Measurements from ENCODE around the gene PRKCE.
A peak's percentile ranks its signal among the peaks of the same experiment; 100 is the strongest.

Gene PRKCE

DNA sequence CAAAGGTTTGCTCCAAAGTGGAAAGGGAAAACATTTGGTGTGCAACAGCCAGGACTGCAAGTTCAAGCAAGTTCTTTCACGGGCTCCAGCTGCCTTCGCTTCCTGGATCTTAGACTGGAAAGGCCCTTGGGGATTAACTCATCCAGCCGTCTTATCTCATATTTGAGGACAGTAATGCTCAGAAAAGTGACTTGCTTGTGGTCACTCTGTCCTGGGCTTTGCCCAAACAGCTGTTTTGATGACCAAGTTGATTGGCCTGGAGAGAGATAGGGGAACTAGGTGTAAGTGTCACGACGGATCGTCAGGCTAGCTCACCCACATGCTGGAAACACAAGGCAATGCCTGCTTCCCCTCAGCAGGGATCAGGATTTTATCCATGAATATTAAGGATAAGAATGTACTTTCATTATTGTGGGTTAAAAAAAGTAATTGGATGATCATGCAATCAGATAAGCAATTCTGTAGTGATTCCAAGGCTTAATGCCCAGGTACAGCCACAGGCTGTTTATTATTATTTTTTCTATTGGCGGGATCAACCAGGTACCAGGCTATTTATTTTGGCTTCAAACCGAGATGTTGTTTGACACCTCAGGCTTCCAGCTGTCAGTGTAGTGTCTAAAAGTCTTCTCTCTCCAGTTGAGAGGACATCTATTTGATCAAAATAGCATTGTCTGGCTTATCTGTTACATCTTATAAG, 483.2 kb downstream of the PRKCE start:
- Histone ChIP-seq H3K4me3 (ENCODE audit: low read depth in 1 of 2, low read length in 2 of 2) (no peak overlapping the region), H3K9me3 (ENCODE audit: control insufficient read depth in 1 of 2, low read length in 2 of 2) (no peaks in the 10 kb centered on the region), H3K27me3 (ENCODE audit: low read depth, low read length) (no peaks in the 10 kb centered on the region), H3K27ac (ENCODE audit: low read length) (peak overlapping the region; percentile 25), H3K4me1 (ENCODE audit: control insufficient read depth in 1 of 2, insufficient read depth in 2 of 2, low read length in 2 of 2) (no peaks in the 10 kb centered on the region), H3K36me3 (ENCODE audit: control insufficient read depth in 1 of 2, insufficient read depth in 2 of 2, low read length in 2 of 2) (no peaks in the 10 kb centered on the region)

- H3K9me3 ChIP-seq (ENCODE audit: control insufficient read depth in 1 of 2, low read length in 2 of 2): no peaks in the 10 kb centered on the region
- no peaks in the 10 kb centered on the region for H3K27me3 ChIP-seq (ENCODE audit: low read depth, low read length)
- peak overlapping the region; percentile 25 for H3K27ac ChIP-seq (ENCODE audit: low read length)
- no peaks in the 10 kb centered on the region for H3K4me1 ChIP-seq (ENCODE audit: control insufficient read depth in 1 of 2, insufficient read depth in 2 of 2, low read length in 2 of 2)
- H3K4me3 ChIP-seq (ENCODE audit: low read depth in 1 of 2, low read length in 2 of 2): no peak overlapping the region
- H3K36me3 ChIP-seq (ENCODE audit: control insufficient read depth in 1 of 2, insufficient read depth in 2 of 2, low read length in 2 of 2): no peaks in the 10 kb centered on the region
Observed at GRCh38 chr2:46135228-46135855, 483.9 kb downstream of the PRKCE start.

GRCh38 chr2:46135958-46136357, 484.5 kb downstream of the PRKCE start:
- Histone ChIP-seq H3K4me3 (ENCODE audit: low read depth in 1 of 2, low read length in 2 of 2) (no peak overlapping the region), H3K36me3 (ENCODE audit: control insufficient read depth in 1 of 2, insufficient read depth in 2 of 2, low read length in 2 of 2) (no peaks in the 10 kb centered on the region), H3K4me1 (ENCODE audit: control insufficient read depth in 1 of 2, insufficient read depth in 2 of 2, low read length in 2 of 2) (no peaks in the 10 kb centered on the region), H3K27ac (ENCODE audit: low read length) (no peak overlapping the region), H3K9me3 (ENCODE audit: control insufficient read depth in 1 of 2, low read length in 2 of 2) (no peaks in the 10 kb centered on the region), H3K27me3 (ENCODE audit: low read depth, low read length) (no peaks in the 10 kb centered on the region)

DNA sequence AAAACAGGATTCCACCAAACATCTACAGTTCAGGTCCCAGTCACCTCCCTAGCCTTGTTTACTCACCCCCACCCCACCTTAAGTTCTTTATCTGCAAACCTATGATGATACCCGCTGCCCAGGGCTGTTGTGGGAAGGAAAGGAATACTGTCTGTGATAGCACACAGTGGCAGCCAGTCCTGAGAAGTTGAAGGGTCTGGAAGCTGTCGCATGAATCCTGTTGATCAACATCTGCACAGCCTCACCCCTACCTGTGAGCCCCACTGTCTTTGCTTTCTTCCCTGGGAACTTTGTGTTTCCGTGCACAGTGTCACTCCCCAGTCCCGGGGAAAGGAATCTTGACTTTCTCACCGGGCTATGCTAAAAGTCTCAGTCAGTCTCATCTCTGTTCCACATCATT, 485.0 kb downstream of the PRKCE start:
- no peaks in the 10 kb centered on the region for H3K27me3 ChIP-seq (ENCODE audit: low read depth, low read length)
- H3K4me1 ChIP-seq (ENCODE audit: control insufficient read depth in 1 of 2, insufficient read depth in 2 of 2, low read length in 2 of 2): no peaks in the 10 kb centered on the region
- H3K9me3 ChIP-seq (ENCODE audit: control insufficient read depth in 1 of 2, low read length in 2 of 2): no peaks in the 10 kb centered on the region
- H3K4me3 ChIP-seq (ENCODE audit: low read depth in 1 of 2, low read length in 2 of 2): no peak overlapping the region
- H3K27ac ChIP-seq (ENCODE audit: low read length): no peak overlapping the region
- H3K36me3 ChIP-seq (ENCODE audit: control insufficient read depth in 1 of 2, insufficient read depth in 2 of 2, low read length in 2 of 2): no peaks in the 10 kb centered on the region

DNA sequence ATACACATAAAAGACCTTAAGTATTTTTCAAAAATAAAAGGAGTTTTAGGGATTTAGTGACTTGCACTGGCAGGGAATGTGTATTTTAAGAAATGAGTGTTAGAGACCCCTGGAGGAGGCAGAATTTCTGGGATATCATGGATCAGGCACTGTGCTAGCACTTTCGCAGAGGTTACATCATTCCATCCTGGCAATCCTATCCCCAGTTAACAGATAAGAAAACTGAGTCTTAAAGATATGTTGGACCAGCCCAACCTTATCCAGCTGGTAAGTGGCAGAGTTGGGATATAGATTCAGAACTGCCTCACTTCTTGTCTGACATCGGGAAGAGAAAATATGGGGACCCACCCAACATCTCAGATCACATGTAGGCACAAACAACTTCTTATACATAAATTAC, 485.5 kb downstream of the PRKCE start:
- Histone ChIP-seq H3K27me3 (ENCODE audit: low read depth, low read length) (no peaks in the 10 kb centered on the region), H3K4me1 (ENCODE audit: control insufficient read depth in 1 of 2, insufficient read depth in 2 of 2, low read length in 2 of 2) (no peaks in the 10 kb centered on the region), H3K4me3 (ENCODE audit: low read depth in 1 of 2, low read length in 2 of 2) (no peak overlapping the region), H3K36me3 (ENCODE audit: control insufficient read depth in 1 of 2, insufficient read depth in 2 of 2, low read length in 2 of 2) (no peaks in the 10 kb centered on the region), H3K27ac (ENCODE audit: low read length) (no peak overlapping the region), H3K9me3 (ENCODE audit: control insufficient read depth in 1 of 2, low read length in 2 of 2) (no peaks in the 10 kb centered on the region)

DNA sequence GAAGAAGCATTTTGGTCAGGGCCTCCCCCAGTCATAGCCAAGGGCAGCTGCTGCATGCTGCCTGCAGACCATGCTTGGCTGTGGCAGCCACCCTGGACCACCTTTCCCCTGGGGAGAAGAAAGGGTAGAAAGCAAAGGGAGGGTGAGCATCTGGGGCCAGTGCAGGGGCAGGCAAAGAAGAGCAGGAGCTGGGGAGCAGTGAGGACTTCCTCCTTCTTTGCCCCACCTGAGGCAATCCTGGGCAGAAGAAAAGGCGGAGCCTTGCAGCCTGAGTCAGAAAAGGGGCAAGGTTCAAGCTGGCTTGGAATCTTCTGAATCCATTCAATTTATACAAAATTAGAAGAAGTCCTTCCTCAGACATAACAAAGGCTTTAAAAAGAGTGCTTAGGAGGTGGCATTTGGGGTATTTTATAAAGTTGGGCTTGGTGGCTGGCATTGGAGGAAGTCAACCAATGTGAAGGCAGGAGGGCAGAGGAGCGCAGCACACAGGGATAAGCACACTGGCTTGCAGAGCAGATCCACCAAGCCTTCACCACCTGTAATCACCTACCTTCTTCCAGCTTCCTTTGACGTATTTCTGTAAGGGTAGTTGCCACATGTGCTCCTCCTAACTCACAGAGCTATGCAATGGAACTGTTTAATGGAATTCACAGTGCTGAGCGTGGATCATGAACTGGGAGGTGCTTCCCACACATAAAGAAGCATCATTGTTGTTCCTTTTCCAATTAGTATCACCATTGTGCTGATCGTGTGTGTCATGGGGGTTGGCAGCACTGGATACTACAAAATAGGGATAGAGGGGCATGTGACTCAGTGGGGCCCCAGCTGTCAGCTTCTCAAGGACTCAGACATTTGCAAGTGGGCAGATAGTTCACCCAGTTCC, 491.3 kb downstream of the PRKCE start:
- peaks cover 0 to 9% of the 10 kb centered on the region in 2 donors for H3K36me3 ChIP-seq (ENCODE audit: control insufficient read depth in 1 of 2, insufficient read depth in 2 of 2, low read length in 2 of 2)
- no peaks in the 10 kb centered on the region for H3K4me1 ChIP-seq (ENCODE audit: control insufficient read depth in 1 of 2, insufficient read depth in 2 of 2, low read length in 2 of 2)
- H3K27me3 ChIP-seq (ENCODE audit: low read depth, low read length): no peaks in the 10 kb centered on the region
- H3K9me3 ChIP-seq (ENCODE audit: control insufficient read depth in 1 of 2, low read length in 2 of 2): no peaks in the 10 kb centered on the region
- no peak overlapping the region for H3K4me3 ChIP-seq (ENCODE audit: low read depth in 1 of 2, low read length in 2 of 2)
- H3K27ac ChIP-seq (ENCODE audit: low read length): no peak overlapping the region

GRCh38 chr2:46143429-46144132, 492.1 kb downstream of the PRKCE start:
- no peaks in the 10 kb centered on the region for H3K4me1 ChIP-seq (ENCODE audit: control insufficient read depth in 1 of 2, insufficient read depth in 2 of 2, low read length in 2 of 2)
- H3K4me3 ChIP-seq (ENCODE audit: low read depth in 1 of 2, low read length in 2 of 2): no peak overlapping the region
- peaks cover 0 to 9% of the 10 kb centered on the region in 2 donors for H3K36me3 ChIP-seq (ENCODE audit: control insufficient read depth in 1 of 2, insufficient read depth in 2 of 2, low read length in 2 of 2)
- H3K9me3 ChIP-seq (ENCODE audit: control insufficient read depth in 1 of 2, low read length in 2 of 2): no peaks in the 10 kb centered on the region
- H3K27ac ChIP-seq (ENCODE audit: low read length): no peak overlapping the region
- no peaks in the 10 kb centered on the region for H3K27me3 ChIP-seq (ENCODE audit: low read depth, low read length)

GRCh38 chr2:46144133-46144800, 492.8 kb downstream of the PRKCE start:
- H3K36me3 ChIP-seq (ENCODE audit: control insufficient read depth in 1 of 2, insufficient read depth in 2 of 2, low read length in 2 of 2): peaks cover 0 to 9% of the 10 kb centered on the region in 2 donors
- H3K4me3 ChIP-seq (ENCODE audit: low read depth in 1 of 2, low read length in 2 of 2): no peak overlapping the region
- H3K4me1 ChIP-seq (ENCODE audit: control insufficient read depth in 1 of 2, insufficient read depth in 2 of 2, low read length in 2 of 2): no peaks in the 10 kb centered on the region
- no peaks in the 10 kb centered on the region for H3K9me3 ChIP-seq (ENCODE audit: control insufficient read depth in 1 of 2, low read length in 2 of 2)
- no peaks in the 10 kb centered on the region for H3K27me3 ChIP-seq (ENCODE audit: low read depth, low read length)
- no peak overlapping the region for H3K27ac ChIP-seq (ENCODE audit: low read length)

- Histone ChIP-seq H3K27ac (ENCODE audit: low read length) (no peak overlapping the region), H3K36me3 (ENCODE audit: control insufficient read depth in 1 of 2, insufficient read depth in 2 of 2, low read length in 2 of 2) (peaks cover 0 to 9% of the 10 kb centered on the region in 2 donors), H3K4me1 (ENCODE audit: control insufficient read depth in 1 of 2, insufficient read depth in 2 of 2, low read length in 2 of 2) (no peaks in the 10 kb centered on the region), H3K9me3 (ENCODE audit: control insufficient read depth in 1 of 2, low read length in 2 of 2) (no peaks in the 10 kb centered on the region), H3K27me3 (ENCODE audit: low read depth, low read length) (no peaks in the 10 kb centered on the region), H3K4me3 (ENCODE audit: low read depth in 1 of 2, low read length in 2 of 2) (no peak overlapping the region)
Observed at GRCh38 chr2:46145017-46145416, 493.5 kb downstream of the PRKCE start.

DNA sequence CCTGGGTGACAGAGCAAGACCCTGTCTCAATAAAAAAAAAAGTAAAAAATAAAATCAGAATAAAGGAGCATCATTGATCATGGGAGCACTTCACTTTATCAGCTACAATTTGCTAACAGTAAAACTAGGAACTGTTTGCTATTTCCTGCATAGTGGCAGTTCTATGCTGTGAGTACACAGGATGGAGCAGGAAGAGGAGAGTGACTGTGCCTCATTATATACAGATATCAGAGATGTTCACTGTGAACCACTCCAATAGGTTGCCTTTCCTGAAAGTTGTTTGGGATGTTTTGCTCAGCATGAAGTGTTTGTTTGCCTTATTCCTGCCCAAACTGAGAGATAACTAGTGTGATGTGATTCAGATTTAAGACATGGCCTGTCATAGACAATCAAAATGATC, 494.4 kb downstream of the PRKCE start:
- Histone ChIP-seq H3K4me3 (ENCODE audit: low read depth in 1 of 2, low read length in 2 of 2) (no peak overlapping the region), H3K36me3 (ENCODE audit: control insufficient read depth in 1 of 2, insufficient read depth in 2 of 2, low read length in 2 of 2) (peaks cover 0 to 9% of the 10 kb centered on the region in 2 donors), H3K27ac (ENCODE audit: low read length) (no peak overlapping the region), H3K4me1 (ENCODE audit: control insufficient read depth in 1 of 2, insufficient read depth in 2 of 2, low read length in 2 of 2) (no peaks in the 10 kb centered on the region), H3K27me3 (ENCODE audit: low read depth, low read length) (no peaks in the 10 kb centered on the region), H3K9me3 (ENCODE audit: control insufficient read depth in 1 of 2, low read length in 2 of 2) (no peaks in the 10 kb centered on the region)
